HepG2 (cell line): ENCODE data around the gene RHOC. TPM values are rescaled to one million over a fixed set of nuclear protein-coding genes. Genes with fewer than 3 reads are reported as not detected.

Experiments used
- ATAC-seq: fragments of 200-7000 bp; cut with Tn5 transposase; 3 replicates; pipeline ENCODE4 v1.9.1; 2020; ENCODE audit warnings: mild to moderate bottlenecking, moderate library complexity
- BruUV-seq: library from RNA; stranded (reverse); fragments of 400-500 nt; replicated peaks from 2 replicates; lab custom pipeline; 2021; lab: Mats Ljungman, UMichigan
- CTCF ChIA-PET: fragments of 300-600 bp; formaldehyde crosslinking; extraction: SDS; loops from one replicate; lab custom pipeline; 2021; ENCODE audit warnings: low total read pairs, inconsistent platforms, low intra/inter-chr PET ratio; lab: Yijun Ruan, JAX
- POLR2A ChIA-PET: fragments of 350-600 bp; sonication (Branson Sonifier 250); formaldehyde crosslinking; loops from one replicate; lab custom pipeline; 2020; ENCODE audit warnings: antibody characterized with exemption, inconsistent platforms; lab: Yijun Ruan, JAX
- DNase-seq: peaks from one replicate; pipeline ENCODE4 v3.0.0-alpha.2; 2015; ENCODE audit warnings: low spot score
- FAIRE-seq: peaks from 3 replicates; lab custom pipeline; 2011; peaks lifted over from hg19 to GRCh38; lab: Jason Lieb, UNC
- H2AFZ ChIP-seq: one replicate; pipeline ENCODE4 v1.6.1; 2011; ENCODE audit warnings: low read length, inconsistent platforms
- H3K27ac ChIP-seq: fragments of 300-600 bp; 3 replicates; pipeline ENCODE4 v1.8.0; 2011; ENCODE audit warnings: mixed run types, mild to moderate bottlenecking, mixed read lengths, low read length, inconsistent platforms; ENCODE audit not compliant: insufficient read depth; ENCODE audit errors: extremely low read length
- H3K27me3 ChIP-seq, 2 experiments: fragments of 200-600 bp in 1 of 2; 2 replicates in 1 of 2; 3 replicates in 1 of 2; pipeline versions ENCODE4 v1.6.0 to v1.8.0; 2011; ENCODE audit warnings: low read length in 2 of 2, mild to moderate bottlenecking in 2 of 2, moderate library complexity in 2 of 2, inconsistent platforms in 1 of 2; ENCODE audit not compliant: insufficient read depth in 2 of 2, control insufficient read depth in 1 of 2
- H3K36me3 ChIP-seq, 2 experiments: fragments of 200-600 bp in 1 of 2; replicated peaks in 1 of 2; 2 replicates in 1 of 2; 3 replicates in 1 of 2; pipeline versions ENCODE4 v1.5.1 to v1.8.0; 2011; ENCODE audit warnings: low read length in 2 of 2, inconsistent platforms in 1 of 2; ENCODE audit not compliant: insufficient read depth in 2 of 2, control insufficient read depth in 1 of 2
- H3K4me1 ChIP-seq: 2 replicates; pipeline ENCODE4 v1.5.1; 2012; ENCODE audit warnings: low read length, inconsistent platforms; ENCODE audit not compliant: insufficient read depth
- H3K4me2 ChIP-seq: 2 replicates; pipeline ENCODE4 v1.6.0; 2011; ENCODE audit warnings: low read depth, low read length, inconsistent platforms
- H3K4me3 ChIP-seq, 3 experiments: fragments of 200-600 bp in 1 of 3; sonication (generic), shearing (Covaris generic) in 1 of 3; replicated peaks in 1 of 3; 2 replicates each; pipeline ENCODE4 v1.5.1; 2011 to 2016; ENCODE audit warnings: low read length in 3 of 3, inconsistent platforms in 2 of 3, low read depth in 2 of 3, mild to moderate bottlenecking in 2 of 3, control low read depth in 1 of 3, mixed read lengths in 1 of 3; ENCODE audit not compliant: insufficient read depth in 1 of 3
- H3K79me2 ChIP-seq: one replicate; pipeline ENCODE4 v1.6.1; 2011; ENCODE audit warnings: low read length, inconsistent platforms; ENCODE audit not compliant: insufficient read depth
- H3K9ac ChIP-seq: 2 replicates; pipeline ENCODE4 v1.6.0; 2011; ENCODE audit warnings: mild to moderate bottlenecking, low read depth, low read length, inconsistent platforms; ENCODE audit not compliant: insufficient read depth
- H3K9me3 ChIP-seq: 2 replicates; pipeline ENCODE4 v1.5.1; 2012; ENCODE audit warnings: mild to moderate bottlenecking, low read length
- H4K20me1 ChIP-seq: 2 replicates; pipeline ENCODE4 v1.6.0; 2011; ENCODE audit warnings: inconsistent platforms, mild to moderate bottlenecking, low read length, moderate library complexity; ENCODE audit not compliant: insufficient read depth
- CBX5 ChIP-seq: sonication (generic); formaldehyde crosslinking; IDR thresholded peaks from 2 replicates; pipeline ENCODE4 v1.4.0; 2020; ENCODE audit warnings: missing genetic modification reagents, borderline replicate concordance
- HNF4A ChIP-seq: sonication (generic); formaldehyde crosslinking; IDR thresholded peaks from 2 replicates; pipeline ENCODE4 v1.4.0; 2020; ENCODE audit warnings: missing genetic modification reagents
- KAT7 ChIP-seq: IDR thresholded peaks from 2 replicates; pipeline ENCODE4 v1.6.1; 2018; ENCODE audit warnings: borderline replicate concordance, missing compliant biosample characterization
- MXI1 ChIP-seq: IDR thresholded peaks from 3 replicates; pipeline ENCODE4 v1.6.1; 2012; ENCODE audit warnings: low read depth, low read length, inconsistent platforms, borderline replicate concordance
- NFE2L1 ChIP-seq: sonication (generic); formaldehyde crosslinking; IDR thresholded peaks from 2 replicates; pipeline ENCODE4 v1.4.0; 2020; ENCODE audit warnings: missing genetic modification reagents, mild to moderate bottlenecking, borderline replicate concordance
- SETDB1 ChIP-seq: sonication (generic); formaldehyde crosslinking; IDR thresholded peaks from 2 replicates; pipeline ENCODE4 v1.5.1; 2020; ENCODE audit warnings: missing genetic modification reagents, mild to moderate bottlenecking, borderline replicate concordance
- ZNF138 ChIP-seq: sonication (generic); formaldehyde crosslinking; IDR thresholded peaks from 2 replicates; pipeline ENCODE4 v1.5.0; 2020; ENCODE audit warnings: mild to moderate bottlenecking, low read depth, missing genetic modification reagents
- ZNF205 ChIP-seq: IDR thresholded peaks from 2 replicates; pipeline ENCODE4 v1.6.1; 2018; ENCODE audit warnings: missing biosample characterization, missing genetic modification reagents
- ZNF44 ChIP-seq: sonication (generic); formaldehyde crosslinking; IDR thresholded peaks from 2 replicates; pipeline ENCODE4 v1.5.1; 2020; ENCODE audit warnings: mild to moderate bottlenecking, missing genetic modification reagents
- ZNF558 ChIP-seq: sonication (generic); formaldehyde crosslinking; IDR thresholded peaks from 2 replicates; pipeline ENCODE4 v1.9.0; 2022; ENCODE audit warnings: mild to moderate bottlenecking, missing genetic modification reagents, borderline replicate concordance
- ZNF563 ChIP-seq: sonication (generic); formaldehyde crosslinking; IDR thresholded peaks from 2 replicates; pipeline ENCODE4 v1.8.0; 2022; ENCODE audit warnings: mild to moderate bottlenecking, moderate library complexity, missing genetic modification reagents
- ZNF710 ChIP-seq: sonication (generic); formaldehyde crosslinking; IDR thresholded peaks from 2 replicates; pipeline ENCODE4 v1.5.0; 2020; ENCODE audit warnings: mild to moderate bottlenecking, missing genetic modification reagents, borderline replicate concordance
- ZNF83 ChIP-seq: sonication (generic); formaldehyde crosslinking; IDR thresholded peaks from 2 replicates; pipeline ENCODE4 v1.4.0; 2020; ENCODE audit warnings: missing genetic modification reagents, mild to moderate bottlenecking, borderline replicate concordance
- WGBS: methylation state at CpG from one replicate; pipeline ENCODE4 v1.1.6; 2017; ENCODE audit warnings: low lambda C conversion rate; 5-methylcytosine and 5-hydroxymethylcytosine counted together
- in situ Hi-C: cut with HindIII; loops from 2 replicates; pipeline ENCODE4 v1.10.0; 2017; ENCODE audit warnings: low pct_unique_long_range_greater_than_20kb; ENCODE audit not compliant: extremely low pct_ligation_motif_present
- intact Hi-C: fragments of 100-400 bp; cut with micrococcal nuclease; formaldehyde crosslinking; loops from one replicate; pipeline ENCODE4 v1.10.0; 2022; ENCODE audit not compliant: unreplicated experiment
- polyA plus RNA-seq, 8 experiments: library from polyadenylated mRNA; depleted of rRNA in 3 of 8; stranded (reverse) in 7 of 8; unstranded in 1 of 8; fragments of >200 nt; fragmentation: Illumina TruSeq in 4 of 8; extraction: Trizol in 4 of 8; gene quantifications; 2 replicates each; pipeline versions ENCODE4 v1.2.1 to v1.2.3, GENCODE V29; 2011 to 2016; ENCODE audit warnings: low read depth in 4 of 8, missing spikeins in 1 of 8, mixed read lengths in 1 of 8; ENCODE audit not compliant: insufficient read depth in 1 of 8
- total RNA-seq, 5 experiments: library from RNA; depleted of rRNA; stranded (reverse); fragments of >200 nt; fragmentation: Illumina TruSeq; extraction: Trizol; gene quantifications; 2 replicates each; pipeline ENCODE4 v1.2.3, GENCODE V29; 2016; ENCODE audit warnings: low read depth in 1 of 5
- TF ChIP-seq, protein P1 (sequence below): sonication (generic); formaldehyde crosslinking; IDR thresholded peaks from 2 replicates; pipeline ENCODE4 v1.4.0; 2020; ENCODE audit warnings: missing genetic modification reagents, low read depth, mild to moderate bottlenecking, borderline replicate concordance
- TF ChIP-seq, protein P2 (sequence below): sonication (generic); formaldehyde crosslinking; IDR thresholded peaks from 2 replicates; pipeline ENCODE4 v1.8.0; 2022; ENCODE audit warnings: mild to moderate bottlenecking, missing genetic modification reagents, borderline replicate concordance

The RHOC gene
- total and polyA plus RNA-seq, 2 of the 13 experiments (the other 11 are each of a cell fraction or from before 2014, with no cell fraction given), result 64.3 to 182 TPM

GRCh38 chr1:112748396-112748795 is 41.5 kb upstream of the RHOC start:
- Histone ChIP-seq H3K27me3 (no peaks in the 10 kb centered on the region), H4K20me1 (no peaks in the 10 kb centered on the region), H2AFZ (no peak overlapping the region), H3K4me2 (no peak overlapping the region), H3K79me2 (no peaks in the 10 kb centered on the region), H3K9ac (no peak overlapping the region), H3K4me3 (no peak overlapping the region), H3K9me3 (no peaks in the 10 kb centered on the region), H3K36me3 (no peaks in the 10 kb centered on the region), H3K4me1 (no peaks in the 10 kb centered on the region), H3K27ac (no peak overlapping the region)
- ATAC-seq (no peak), FAIRE-seq (no peak), DNase-seq (no peak)
- BruUV-seq, result no TSS peak
- intact Hi-C loops, result no loop called here
- ChIA-PET POLR2A (no interaction called here), CTCF (no interaction called here)
- 62% methylated on average over 12 of the region's 12 CpGs for WGBS
- TF ChIP-seq ZNF138 (CRISPR knock-in tag), result no peak
- no peak for TF ChIP-seq ZNF83 (CRISPR knock-in tag)
- TF ChIP-seq CBX5 (CRISPR knock-in tag), result no peak
- TF ChIP-seq ZNF563 (CRISPR knock-in tag), result no peak
- no peak for TF ChIP-seq ZNF558 (CRISPR knock-in tag)
- no peak for TF ChIP-seq HNF4A (CRISPR knock-in tag)
- no peak for TF ChIP-seq SETDB1
- no peak for TF ChIP-seq ZNF44
- no peak for TF ChIP-seq MXI1
- no peak for TF ChIP-seq NFE2L1 (CRISPR knock-in tag)
- TF ChIP-seq ZNF710 (CRISPR knock-in tag), result no peak
- no peak for TF ChIP-seq KAT7 (CRISPR knock-in tag)
- TF ChIP-seq, protein P1, sequence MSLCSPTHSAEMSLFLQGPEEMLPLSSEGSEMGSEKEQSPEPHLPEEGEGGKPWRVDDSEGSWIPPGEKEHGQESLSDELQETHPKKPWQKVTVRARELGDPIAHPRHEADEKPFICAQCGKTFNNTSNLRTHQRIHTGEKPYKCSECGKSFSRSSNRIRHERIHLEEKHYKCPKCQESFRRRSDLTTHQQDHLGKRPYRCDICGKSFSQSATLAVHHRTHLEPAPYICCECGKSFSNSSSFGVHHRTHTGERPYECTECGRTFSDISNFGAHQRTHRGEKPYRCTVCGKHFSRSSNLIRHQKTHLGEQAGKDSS (CRISPR knock-in tag), result no peak
- TF ChIP-seq, protein P2, sequence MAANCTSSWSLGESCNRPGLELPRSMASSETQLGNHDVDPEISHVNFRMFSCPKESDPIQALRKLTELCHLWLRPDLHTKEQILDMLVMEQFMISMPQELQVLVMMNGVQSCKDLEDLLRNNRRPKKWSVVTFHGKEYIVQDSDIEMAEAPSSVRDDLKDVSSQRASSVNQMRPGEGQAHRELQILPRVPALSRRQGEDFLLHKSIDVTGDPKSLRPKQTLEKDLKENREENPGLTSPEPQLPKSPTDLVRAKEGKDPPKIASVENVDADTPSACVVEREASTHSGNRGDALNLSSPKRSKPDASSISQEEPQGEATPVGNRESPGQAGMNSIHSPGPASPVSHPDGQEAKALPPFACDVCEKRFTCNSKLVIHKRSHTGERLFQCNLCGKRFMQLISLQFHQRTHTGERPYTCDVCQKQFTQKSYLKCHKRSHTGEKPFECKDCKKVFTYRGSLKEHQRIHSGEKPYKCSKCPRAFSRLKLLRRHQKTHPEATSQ (CRISPR knock-in tag), result no peak
- no peak for TF ChIP-seq ZNF205 (CRISPR knock-in tag)
- in situ Hi-C loops, result no loop called here
